Mucosa of rectum (tissue), 2 donors: ENCODE results near the gene PRPF6.
"Not testable (repeated sequence)": the region's sequence is repeated elsewhere in the genome, so short reads cannot be mapped to it uniquely, and the experiment has no call there.

Experiments used
- H3K27ac ChIP-seq, 2 donors: one replicate each; pipeline ENCODE4 v1.7.0; 2013; ENCODE audit warnings: inconsistent platforms in 2 of 2, low read depth in 2 of 2, low read length in 2 of 2
- H3K27me3 ChIP-seq, 2 donors: one replicate each; pipeline ENCODE4 v1.7.0; 2013; ENCODE audit warnings: low read length in 2 of 2; ENCODE audit not compliant: control insufficient read depth in 2 of 2, insufficient read depth in 2 of 2
- H3K36me3 ChIP-seq, 2 donors: one replicate each; pipeline ENCODE4 v1.7.0; 2013; ENCODE audit warnings: low read length in 2 of 2; ENCODE audit not compliant: control insufficient read depth in 2 of 2, insufficient read depth in 2 of 2
- H3K4me1 ChIP-seq, 2 donors: one replicate each; pipeline ENCODE4 v1.7.0; 2013; ENCODE audit warnings: low read length in 2 of 2, mild to moderate bottlenecking in 1 of 2; ENCODE audit not compliant: control insufficient read depth in 2 of 2, insufficient read depth in 2 of 2
- H3K4me3 ChIP-seq, 2 donors: one replicate each; pipeline ENCODE4 v1.7.0; 2013; ENCODE audit warnings: low read length in 2 of 2
- H3K9ac ChIP-seq, 2 donors: one replicate each; pipeline ENCODE4 v1.7.0; 2013; ENCODE audit warnings: low read length in 2 of 2, low read depth in 1 of 2, mild to moderate bottlenecking in 1 of 2
- H3K9me3 ChIP-seq, 2 donors: one replicate each; pipeline ENCODE4 v1.7.0; 2013; ENCODE audit warnings: low read length in 2 of 2; ENCODE audit not compliant: control insufficient read depth in 2 of 2
- donor health status: healthy.
- donor health status: Normal muscosa, but diverticular disease.

PRPF6 gene

GRCh38 chr20:64011366-64011779 lies 30.4 kb downstream of the PRPF6 start:
- H3K36me3 ChIP-seq = peaks cover 52 to 57% of the 10 kb centered on the region in 2 donors
- no peaks in the 10 kb centered on the region for H3K4me1 ChIP-seq
- no peak overlapping the region for H3K27ac ChIP-seq

GRCh38 chr20:64012385-64013154 lies 31.6 kb downstream of the PRPF6 start:
- Histone ChIP-seq H3K27ac (peak overlapping the region in 1 of 2 donors; percentile 23), H3K36me3 (peaks cover 49 to 56% of the 10 kb centered on the region in 2 donors)
- H3K4me1 ChIP-seq, H3K9ac ChIP-seq, H3K27me3 ChIP-seq, H3K4me3 ChIP-seq, H3K9me3 ChIP-seq: not testable (repeated sequence)

More at GRCh38 chr20:64011366-64011779, 30.4 kb downstream of the PRPF6 start:
- Histone ChIP-seq H3K27me3 (no peaks in the 10 kb centered on the region), H3K9me3 (no peaks in the 10 kb centered on the region), H3K9ac (no peak overlapping the region), H3K4me3 (no peak overlapping the region)

- Histone ChIP-seq H3K4me3 (no peak overlapping the region), H3K9ac (no peak overlapping the region), H3K27me3 (no peaks in the 10 kb centered on the region), H3K27ac (no peak overlapping the region), H3K36me3 (peaks cover 50 to 55% of the 10 kb centered on the region in 2 donors), H3K9me3 (no peaks in the 10 kb centered on the region), H3K4me1 (no peaks in the 10 kb centered on the region)
Observed at GRCh38 chr20:64015635-64016034, 34.7 kb downstream of the PRPF6 start.

- Histone ChIP-seq H3K27ac (no peak overlapping the region), H3K27me3 (no peaks in the 10 kb centered on the region), H3K9ac (no peak overlapping the region), H3K4me1 (peaks cover 13 to 18% of the 10 kb centered on the region in 2 donors), H3K4me3 (no peak overlapping the region), H3K9me3 (no peaks in the 10 kb centered on the region), H3K36me3 (peaks cover 59 to 76% of the 10 kb centered on the region in 2 donors)
Observed at GRCh38 chr20:64021124-64021975, 40.4 kb downstream of the PRPF6 start.

- Histone ChIP-seq H3K36me3 (peaks cover 64 to 80% of the 10 kb centered on the region in 2 donors), H3K27me3 (peaks cover 0 to 3% of the 10 kb centered on the region in 2 donors), H3K9me3 (no peaks in the 10 kb centered on the region), H3K9ac (no peak overlapping the region), H3K4me1 (peaks cover 13 to 18% of the 10 kb centered on the region in 2 donors), H3K27ac (no peak overlapping the region), H3K4me3 (no peak overlapping the region)
Observed at GRCh38 chr20:64022671-64023360, 41.9 kb downstream of the PRPF6 start.

GRCh38 chr20:64023361-64024140 lies 42.6 kb downstream of the PRPF6 start:
- Histone ChIP-seq H3K27me3 (peaks cover 0 to 3% of the 10 kb centered on the region in 2 donors), H3K36me3 (peaks cover 67 to 81% of the 10 kb centered on the region in 2 donors), H3K9ac (no peak overlapping the region), H3K4me3 (no peak overlapping the region), H3K27ac (no peak overlapping the region), H3K9me3 (no peaks in the 10 kb centered on the region), H3K4me1 (peaks cover 13 to 18% of the 10 kb centered on the region in 2 donors)

- H3K4me1 ChIP-seq = peaks cover 13 to 18% of the 10 kb centered on the region in 2 donors
- H3K4me3 ChIP-seq = no peak overlapping the region
- no peak overlapping the region for H3K9ac ChIP-seq
- no peaks in the 10 kb centered on the region for H3K9me3 ChIP-seq
- H3K36me3 ChIP-seq = peaks cover 65 to 81% of the 10 kb centered on the region in 2 donors
- H3K27me3 ChIP-seq = peaks cover 0 to 3% of the 10 kb centered on the region in 2 donors
- no peak overlapping the region for H3K27ac ChIP-seq
Observed at GRCh38 chr20:64024141-64024990, 43.4 kb downstream of the PRPF6 start.

GRCh38 chr20:64025101-64025825 lies 44.3 kb downstream of the PRPF6 start:
- peaks cover 0 to 3% of the 10 kb centered on the region in 2 donors for H3K27me3 ChIP-seq
- peaks cover 17 to 20% of the 10 kb centered on the region in 2 donors for H3K4me1 ChIP-seq
- H3K36me3 ChIP-seq = peaks cover 69 to 85% of the 10 kb centered on the region in 2 donors
- H3K4me3 ChIP-seq = no peak overlapping the region
- no peak overlapping the region for H3K9ac ChIP-seq
- no peaks in the 10 kb centered on the region for H3K9me3 ChIP-seq
- no peak overlapping the region for H3K27ac ChIP-seq
